Right kidney (tissue), 1 donor: ENCODE results near the gene CORO6.

Experiments used
- DNase-seq: peaks from one replicate; pipeline ENCODE4 v3.0.0-alpha.2; 2016

CORO6 gene

GRCh38 chr17:29633886-29634285 is 11.2 kb upstream of the CORO6 start:
- no peak for DNase-seq

GRCh38 chr17:29630630-29631193 is 8.0 kb upstream of the CORO6 start:
- DNase-seq: no peak

GRCh38 chr17:29629839-29630238 is 7.1 kb upstream of the CORO6 start:
- no peak for DNase-seq

- no peak for DNase-seq
These were observed 5.9 kb upstream of the CORO6 start for GRCh38 chr17:29628644-29629043.

- DNase-seq: no peak
These were observed 5.2 kb upstream of the CORO6 start for GRCh38 chr17:29627951-29628350.

GRCh38 chr17:29625037-29625750 is 2.5 kb upstream of the CORO6 start:
- no peak for DNase-seq

- DNase-seq: no peak
These were observed 1.9 kb upstream of the CORO6 start for GRCh38 chr17:29624586-29624985.

GRCh38 chr17:29623283-29623647 is 553 bp upstream of the CORO6 start:
- no peak for DNase-seq

GRCh38 chr17:29621751-29622194 is 939 bp downstream of the CORO6 start:
- no peak for DNase-seq

GRCh38 chr17:29620779-29621500 is 1.8 kb downstream of the CORO6 start:
- DNase-seq: no peak

GRCh38 chr17:29620271-29620670 is 2.4 kb downstream of the CORO6 start:
- DNase-seq: no peak

GRCh38 chr17:29619251-29619650 is 3.5 kb downstream of the CORO6 start:
- DNase-seq: no peak

GRCh38 chr17:29618272-29619065 is 4.2 kb downstream of the CORO6 start:
- peak; percentile 60 for DNase-seq

GRCh38 chr17:29617481-29618271 is 5.0 kb downstream of the CORO6 start:
- peak; percentile 61 for DNase-seq

- peak; percentile 70 for DNase-seq
These were observed 5.6 kb downstream of the CORO6 start for GRCh38 chr17:29617125-29617480.

- no peak for DNase-seq
These were observed 6.2 kb downstream of the CORO6 start for GRCh38 chr17:29616300-29617048.

- peak; percentile 84 for DNase-seq
These were observed 7.0 kb downstream of the CORO6 start for GRCh38 chr17:29615492-29616299.

GRCh38 chr17:29615048-29615385 is 7.7 kb downstream of the CORO6 start:
- DNase-seq: no peak

GRCh38 chr17:29614349-29615047 is 8.2 kb downstream of the CORO6 start:
- DNase-seq: no peak

- DNase-seq: no peak
These were observed 8.9 kb downstream of the CORO6 start for GRCh38 chr17:29613856-29614255.
